UCSD-AML1 (cell line): ENCODE measurements around the gene EPHB1.
A peak's percentile ranks its signal among the peaks of the same experiment; 100 is the strongest.

Experiments used
- DNase-seq: peaks from one replicate; lab custom pipeline; 2025; ENCODE audit not compliant: unreplicated experiment; lab: John Stamatoyannopoulos, UW

Gene EPHB1

GRCh38 chr3:135181408-135181807 is 386.3 kb downstream of the EPHB1 start:
- no peak for DNase-seq

- DNase-seq: no peak
These were observed 387.4 kb downstream of the EPHB1 start for GRCh38 chr3:135182364-135182998.

- no peak for DNase-seq
These were observed 395.6 kb downstream of the EPHB1 start for GRCh38 chr3:135190658-135191057.

- DNase-seq: no peak
These were observed 396.6 kb downstream of the EPHB1 start for GRCh38 chr3:135191708-135192107.

GRCh38 chr3:135192929-135193328 is 397.9 kb downstream of the EPHB1 start:
- no peak for DNase-seq

- no peak for DNase-seq
These were observed 402.2 kb downstream of the EPHB1 start for GRCh38 chr3:135197246-135197645.

GRCh38 chr3:135197856-135198255 is 402.8 kb downstream of the EPHB1 start:
- no peak for DNase-seq

GRCh38 chr3:135199137-135199536 is 404.1 kb downstream of the EPHB1 start:
- no peak for DNase-seq

- no peak for DNase-seq
These were observed 408.0 kb downstream of the EPHB1 start for GRCh38 chr3:135203026-135203425.

- DNase-seq: no peak
These were observed 418.2 kb downstream of the EPHB1 start for GRCh38 chr3:135213213-135213612.

- DNase-seq: no peak
These were observed 418.8 kb downstream of the EPHB1 start for GRCh38 chr3:135213822-135214221.

GRCh38 chr3:135214400-135214799 is 419.3 kb downstream of the EPHB1 start:
- no peak for DNase-seq

GRCh38 chr3:135215516-135215915 is 420.5 kb downstream of the EPHB1 start:
- DNase-seq: no peak

- no peak for DNase-seq
These were observed 421.6 kb downstream of the EPHB1 start for GRCh38 chr3:135216659-135217058.

GRCh38 chr3:135217730-135218129 is 422.7 kb downstream of the EPHB1 start:
- DNase-seq: no peak

- no peak for DNase-seq
These were observed 423.2 kb downstream of the EPHB1 start for GRCh38 chr3:135218304-135218703.

GRCh38 chr3:135218782-135219181 is 423.7 kb downstream of the EPHB1 start:
- no peak for DNase-seq

GRCh38 chr3:135224815-135225362 is 429.8 kb downstream of the EPHB1 start:
- no peak for DNase-seq

GRCh38 chr3:135226057-135226456 is 431.0 kb downstream of the EPHB1 start:
- DNase-seq: peak; percentile 13

- DNase-seq: no peak
These were observed 433.1 kb downstream of the EPHB1 start for GRCh38 chr3:135228201-135228600.

- no peak for DNase-seq
These were observed 434.0 kb downstream of the EPHB1 start for GRCh38 chr3:135229018-135229495.

GRCh38 chr3:135231737-135232136 is 436.7 kb downstream of the EPHB1 start:
- no peak for DNase-seq

- DNase-seq: no peak
These were observed 437.2 kb downstream of the EPHB1 start for GRCh38 chr3:135232226-135232625.
